Fibroblast of lung (primary cell): ENCODE results near the gene COL1A1. TPM values are rescaled to one million over a fixed set of nuclear protein-coding genes. Genes with fewer than 3 reads are reported as not detected.

Source experiments
- DNase-seq, 2 donors: peaks; one replicate each; pipeline versions ENCODE4 v3.0.0 to v3.0.0-alpha.2; 2010; ENCODE audit warnings: low read depth in 2 of 2
- H2AFZ ChIP-seq: 2 replicates; pipeline ENCODE4 v1.5.1; 2012; ENCODE audit warnings: low read length, control low read depth, inconsistent platforms
- H3K27ac ChIP-seq: 2 replicates; pipeline ENCODE4 v1.5.1; 2011; ENCODE audit warnings: low read length, control low read depth; ENCODE audit not compliant: insufficient read depth
- H3K27me3 ChIP-seq: 2 replicates; pipeline ENCODE4 v1.5.1; 2011; ENCODE audit warnings: mild to moderate bottlenecking, low read length; ENCODE audit not compliant: control insufficient read depth, insufficient read depth
- H3K36me3 ChIP-seq: 2 replicates; pipeline ENCODE4 v1.5.1; 2011; ENCODE audit warnings: low read length; ENCODE audit not compliant: control insufficient read depth, insufficient read depth
- H3K4me1 ChIP-seq: 2 replicates; pipeline ENCODE4 v1.5.1; 2011; ENCODE audit warnings: low read length; ENCODE audit not compliant: control insufficient read depth, insufficient read depth; ENCODE audit errors: extremely low read depth
- H3K4me2 ChIP-seq: 2 replicates; pipeline ENCODE4 v1.5.1; 2011; ENCODE audit warnings: low read length, control low read depth; ENCODE audit not compliant: insufficient read depth; ENCODE audit errors: extremely low read depth
- H3K4me3 ChIP-seq, 4 experiments: fragments of 200-600 bp in 1 of 4; sonication (generic) in 1 of 4; replicated peaks in 1 of 4; 2 replicates each; pipeline ENCODE4 v1.5.1; 2011 to 2016; ENCODE audit warnings: low read length in 4 of 4, low read depth in 3 of 4, mild to moderate bottlenecking in 3 of 4, control low read depth in 2 of 4, inconsistent platforms in 1 of 4, mixed read lengths in 1 of 4; ENCODE audit not compliant: insufficient read depth in 1 of 4; ENCODE audit errors: control extremely low read depth in 1 of 4
- H3K79me2 ChIP-seq: 2 replicates; pipeline ENCODE4 v1.5.1; 2012; ENCODE audit warnings: mild to moderate bottlenecking, low read length, inconsistent platforms; ENCODE audit not compliant: control insufficient read depth, insufficient read depth
- H3K9ac ChIP-seq: 2 replicates; pipeline ENCODE4 v1.5.1; 2011; ENCODE audit warnings: mild to moderate bottlenecking, low read length, control low read depth; ENCODE audit not compliant: insufficient read depth
- H3K9me3 ChIP-seq: 2 replicates; pipeline ENCODE4 v1.5.1; 2012; ENCODE audit warnings: low read depth, low read length; ENCODE audit not compliant: control insufficient read depth, insufficient read depth
- H4K20me1 ChIP-seq: 2 replicates; pipeline ENCODE4 v1.5.1; 2011; ENCODE audit warnings: low read length; ENCODE audit not compliant: control insufficient read depth, insufficient read depth; ENCODE audit errors: extremely low read depth
- CTCF ChIP-seq, 2 donors: IDR thresholded peaks in 1 of 2; conservative IDR thresholded peaks in 1 of 2; 1 replicate in 1 of 2; 2 replicates in 1 of 2; pipeline ENCODE4 v1.5.1; 2011 to 2012; ENCODE audit warnings: low read length in 2 of 2, control low read depth in 1 of 2, inconsistent platforms in 1 of 2, low read depth in 1 of 2, mild to moderate bottlenecking in 1 of 2
- EZH2 ChIP-seq: IDR thresholded peaks from 2 replicates; pipeline ENCODE4 v1.5.1; 2012; ENCODE audit warnings: low read length, control low read depth, mild to moderate bottlenecking; ENCODE audit errors: missing control alignments
- polyA plus RNA-seq, 2 donors: library from polyadenylated mRNA; depleted of rRNA in 1 of 2; stranded (reverse) in 1 of 2; unstranded in 1 of 2; fragments of >200 nt; gene quantifications; 2 replicates each; pipeline ENCODE4 v1.2.1, GENCODE V29; 2011 to 2012; ENCODE audit warnings: missing spikeins in 1 of 2
- total RNA-seq: library from RNA; depleted of rRNA; stranded (reverse); fragments of >200 nt; gene quantifications from 2 replicates; pipeline ENCODE4 v1.2.1, GENCODE V29; 2014

The COL1A1 gene
- total and polyA plus RNA-seq, 2 donors (not counting 1 experiment from before 2014, with no cell fraction given), result 541 to 584 TPM

GRCh38 chr17:50180620-50181019 lies 20.8 kb downstream of the COL1A1 start:
- Histone ChIP-seq H3K4me2 (no peak overlapping the region), H3K4me1 (peaks cover 19% of the 10 kb centered on the region), H3K27ac (no peak overlapping the region), H3K9ac (no peak overlapping the region), H4K20me1 (no peaks in the 10 kb centered on the region), H3K9me3 (no peaks in the 10 kb centered on the region), H3K4me3 (no peak overlapping the region), H3K27me3 (no peaks in the 10 kb centered on the region), H2AFZ (no peak overlapping the region), H3K79me2 (no peaks in the 10 kb centered on the region), H3K36me3 (peaks cover 18% of the 10 kb centered on the region)
- no peak for TF ChIP-seq CTCF (conservative IDR thresholded peaks at IDR 0.05 in 1 of 2, IDR thresholded peaks at IDR 0.05 in 1 of 2; ENCODE audit: low read depth in 1 of 2, low read length in 2 of 2)
- TF ChIP-seq EZH2, result no peak
- peak in 1 of 2 donors; percentile 45 for DNase-seq

GRCh38 chr17:50180111-50180510 lies 21.3 kb downstream of the COL1A1 start:
- Histone ChIP-seq H3K79me2 (no peaks in the 10 kb centered on the region), H4K20me1 (no peaks in the 10 kb centered on the region), H3K4me1 (peaks cover 20% of the 10 kb centered on the region), H3K27me3 (no peaks in the 10 kb centered on the region), H3K9me3 (no peaks in the 10 kb centered on the region), H2AFZ (no peak overlapping the region), H3K27ac (peak overlapping the region; percentile 6), H3K4me2 (no peak overlapping the region), H3K9ac (no peak overlapping the region), H3K4me3 (no peak overlapping the region), H3K36me3 (peaks cover 13% of the 10 kb centered on the region)
- TF ChIP-seq CTCF (conservative IDR thresholded peaks at IDR 0.05 in 1 of 2, IDR thresholded peaks at IDR 0.05 in 1 of 2; ENCODE audit: low read depth in 1 of 2, low read length in 2 of 2) (no peak), EZH2 (no peak)
- peak in 1 of 2 donors; percentile 45 for DNase-seq

GRCh38 chr17:50177983-50178834 lies 23.2 kb downstream of the COL1A1 start:
- Histone ChIP-seq H3K4me2 (peak overlapping the region; percentile 33), H3K27ac (peak overlapping the region; percentile 92), H2AFZ (no peak overlapping the region), H3K4me3 (no peak overlapping the region), H4K20me1 (no peaks in the 10 kb centered on the region), H3K4me1 (peaks cover 25% of the 10 kb centered on the region), H3K9ac (peak overlapping the region; percentile 54), H3K79me2 (no peaks in the 10 kb centered on the region), H3K36me3 (peaks cover 4% of the 10 kb centered on the region), H3K9me3 (no peaks in the 10 kb centered on the region), H3K27me3 (no peaks in the 10 kb centered on the region)
- TF ChIP-seq CTCF (conservative IDR thresholded peaks at IDR 0.05 in 1 of 2, IDR thresholded peaks at IDR 0.05 in 1 of 2; ENCODE audit: low read depth in 1 of 2, low read length in 2 of 2) (peak; percentile 45 to 59), EZH2 (no peak)
- DNase-seq, result peak; percentile 97 to 99
